8988T (cell line): ENCODE data around the gene RIPOR2.
"Not testable (repeated sequence)": the region's sequence is repeated elsewhere in the genome, so short reads cannot be mapped to it uniquely, and the experiment has no call there.

ENCODE experiments used
- DNase-seq: peaks from one replicate; pipeline ENCODE4 v3.0.0; 2011

Gene RIPOR2

GRCh38 chr6:24902782-24903181 lies 33.0 kb downstream of the RIPOR2 start:
- DNase-seq, result no peak

DNA sequence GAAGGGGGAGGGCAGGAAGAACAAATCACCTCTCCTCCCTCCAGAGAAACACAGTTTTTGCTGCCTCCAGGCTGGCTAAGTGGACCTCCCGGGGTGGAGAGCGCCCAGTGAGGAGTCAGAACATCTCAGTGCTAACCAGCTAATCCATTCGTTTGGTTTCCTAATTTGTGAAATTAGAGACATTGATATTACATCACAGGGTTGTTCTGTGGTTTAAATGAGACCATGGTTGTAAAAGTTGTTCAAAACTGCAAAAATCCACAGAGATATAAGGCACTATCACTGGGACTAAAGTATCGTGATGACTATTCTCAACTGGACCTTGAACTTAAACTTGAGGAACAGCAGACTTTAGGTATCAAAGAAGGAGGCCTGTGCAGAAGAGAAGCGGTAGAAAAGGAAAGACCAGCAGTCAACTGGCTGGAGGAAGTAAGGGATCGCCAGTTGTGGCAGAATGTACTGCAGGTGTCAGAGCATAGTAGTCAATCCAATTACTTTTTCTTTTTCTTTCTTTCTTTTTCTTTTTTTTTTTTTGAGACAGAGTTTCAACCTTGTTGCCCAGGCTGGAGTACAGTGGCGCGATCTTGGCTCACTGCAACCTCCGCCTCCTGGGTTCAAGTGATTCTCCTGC lies 33.9 kb downstream of the RIPOR2 start:
- DNase-seq, result no peak

GRCh38 chr6:24900917-24901697 lies 34.7 kb downstream of the RIPOR2 start:
- DNase-seq, result no peak

DNA sequence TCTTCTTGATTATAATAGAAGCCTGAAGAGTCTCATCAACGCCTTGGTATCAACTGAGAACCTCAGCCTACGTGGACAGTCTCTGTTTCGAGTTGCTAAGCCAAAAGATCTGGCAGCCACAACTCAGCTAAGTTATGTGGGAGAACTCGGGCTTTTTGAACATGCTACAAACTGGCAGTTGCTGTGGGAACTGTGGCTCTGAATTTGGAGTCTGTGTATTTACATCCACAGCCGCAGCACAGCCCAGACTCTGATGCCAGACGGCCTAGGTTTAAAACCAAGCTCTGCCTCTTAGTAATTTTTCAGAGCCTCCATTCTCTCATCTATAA lies 35.8 kb downstream of the RIPOR2 start:
- DNase-seq, result no peak

DNA sequence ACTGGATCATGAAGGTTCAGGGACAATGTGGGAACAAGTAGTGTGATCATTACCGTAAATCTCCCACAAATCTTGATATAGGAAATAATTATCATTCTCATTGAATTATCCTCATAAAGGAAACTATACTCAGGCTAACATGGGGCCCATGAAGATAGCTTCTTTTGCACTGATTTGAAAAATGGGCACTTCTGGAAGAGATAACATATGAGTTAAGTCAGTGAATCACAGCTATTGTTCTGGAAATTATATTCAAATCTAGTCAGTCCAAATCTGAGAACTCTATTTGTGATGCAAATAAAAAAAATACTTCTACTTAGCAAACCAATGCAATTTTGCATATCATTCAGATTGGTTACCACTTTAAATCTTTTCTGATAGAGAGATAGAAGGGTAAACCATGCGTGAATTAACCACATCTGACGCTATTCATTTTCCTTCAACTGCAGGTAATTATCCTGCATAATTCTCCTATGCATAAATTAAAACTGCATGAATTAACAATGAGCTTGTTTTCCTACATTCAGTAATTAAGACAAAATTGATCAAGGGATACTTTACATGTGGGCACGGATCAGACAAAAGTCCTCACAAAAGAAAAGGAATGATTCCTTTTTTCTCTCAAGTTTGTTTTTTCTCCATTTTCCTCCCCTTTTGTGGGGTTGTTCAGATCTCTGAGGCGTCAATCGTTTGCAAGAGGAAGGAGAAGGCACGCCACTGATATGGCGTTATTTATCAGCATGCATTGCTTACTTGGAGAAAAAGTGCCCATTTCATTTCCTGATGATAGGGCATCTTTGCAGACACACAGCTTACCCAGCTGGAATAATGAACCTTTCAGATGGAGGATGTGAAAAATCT lies 36.4 kb downstream of the RIPOR2 start:
- no peak for DNase-seq

GRCh38 chr6:24898676-24899075 lies 37.1 kb downstream of the RIPOR2 start:
- no peak for DNase-seq

- DNase-seq, result no peak
Observed at GRCh38 chr6:24897186-24897585, 38.6 kb downstream of the RIPOR2 start.

GRCh38 chr6:24893342-24893850 lies 42.4 kb downstream of the RIPOR2 start:
- no peak for DNase-seq

DNA sequence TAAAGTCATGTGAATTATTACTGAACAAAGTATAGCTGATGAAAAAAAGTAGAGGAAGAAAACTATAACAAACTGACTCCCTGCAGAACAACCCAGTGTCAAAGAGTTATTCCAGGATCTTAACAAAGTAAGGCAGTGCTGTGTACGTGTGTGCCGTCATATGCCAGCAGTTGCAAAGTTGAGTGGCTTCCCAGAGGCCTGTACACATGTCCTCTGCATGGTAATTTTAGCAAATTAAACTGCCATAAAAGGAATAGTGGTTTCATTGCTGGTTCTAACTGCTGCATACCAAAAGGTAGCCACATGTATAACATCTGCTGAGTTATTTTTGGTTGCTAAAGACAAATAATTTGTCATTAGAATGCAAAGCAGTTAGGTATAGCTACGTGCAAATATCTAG lies 44.8 kb downstream of the RIPOR2 start:
- DNase-seq, result no peak

- no peak for DNase-seq
Observed at GRCh38 chr6:24890471-24890870, 45.3 kb downstream of the RIPOR2 start.

GRCh38 chr6:24888715-24889370 lies 46.9 kb downstream of the RIPOR2 start:
- no peak for DNase-seq

- no peak for DNase-seq
Observed at GRCh38 chr6:24887545-24888140, 48.1 kb downstream of the RIPOR2 start.

DNA sequence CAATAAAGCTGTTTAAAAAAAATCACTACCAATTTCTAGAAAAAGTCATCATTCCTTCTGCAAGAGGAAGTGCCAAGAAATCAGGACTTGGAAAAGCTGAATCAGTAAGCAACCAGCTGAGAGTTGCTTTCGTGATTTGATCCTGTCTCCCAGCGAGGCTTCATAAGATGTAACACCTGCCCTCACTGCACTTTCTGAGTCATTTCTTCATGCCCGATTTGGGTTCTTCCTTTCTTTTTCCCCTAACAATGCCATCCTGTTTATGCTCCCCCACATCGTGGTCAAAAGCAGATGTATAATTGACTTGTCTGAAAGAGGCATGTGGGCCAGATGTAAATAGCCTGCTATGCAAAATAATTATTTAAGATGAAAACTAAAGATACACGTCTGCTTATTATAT lies 52.1 kb downstream of the RIPOR2 start:
- DNase-seq, result no peak

DNA sequence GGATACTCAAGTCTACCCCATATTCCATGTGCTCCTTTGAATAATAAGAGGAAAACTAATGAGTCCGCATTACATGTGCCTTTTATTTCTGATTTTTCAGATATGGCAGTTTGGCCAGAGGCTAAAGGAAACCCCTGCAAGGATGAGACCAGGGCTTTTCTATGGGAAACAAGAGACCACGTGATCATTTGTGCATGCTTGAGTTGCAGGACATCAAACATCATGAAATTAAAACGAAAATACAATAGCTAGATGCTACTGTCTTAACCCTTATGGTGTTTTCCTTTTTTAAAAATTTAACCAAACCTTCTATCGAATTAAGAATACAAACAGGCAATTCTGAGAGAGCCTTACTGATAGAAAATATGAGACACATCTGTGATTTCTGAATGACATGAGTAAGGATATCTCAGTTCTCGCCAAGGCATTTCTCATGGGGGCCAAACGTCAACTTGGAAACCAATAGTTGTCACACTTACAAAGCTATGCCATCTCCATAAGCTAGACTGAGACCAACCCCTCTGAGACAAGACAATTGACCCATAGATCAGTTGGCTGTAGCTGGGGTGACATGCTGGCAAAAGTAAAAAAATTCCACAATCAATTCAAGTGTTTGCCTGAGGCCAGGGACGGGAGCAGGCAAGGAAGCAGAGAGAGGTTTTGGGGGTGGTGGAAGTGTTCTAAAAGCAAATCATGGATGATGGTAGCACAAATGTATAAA lies 52.8 kb downstream of the RIPOR2 start:
- no peak for DNase-seq

GRCh38 chr6:24882295-24882694 lies 53.5 kb downstream of the RIPOR2 start:
- DNase-seq, result no peak

- no peak for DNase-seq
Observed at GRCh38 chr6:24881376-24881775, 54.4 kb downstream of the RIPOR2 start.

DNA sequence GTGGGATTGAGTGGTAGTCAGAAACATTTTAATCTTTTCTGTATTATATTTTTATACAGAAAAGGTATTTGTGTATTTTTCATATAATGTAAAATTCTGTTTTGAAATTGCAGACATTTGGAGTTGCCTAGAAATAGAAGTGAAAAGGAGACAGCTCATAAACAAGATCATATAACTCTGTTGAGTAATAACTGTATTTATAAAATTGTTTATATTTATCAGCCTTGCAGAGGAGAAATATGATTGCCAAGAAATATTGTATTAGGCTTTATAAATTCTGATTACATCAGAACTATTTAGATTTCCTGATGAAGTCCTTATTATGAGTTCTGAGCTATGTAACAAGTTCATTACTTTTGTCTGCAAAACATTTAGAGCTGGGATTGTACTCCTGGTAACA lies 55.3 kb downstream of the RIPOR2 start:
- no peak for DNase-seq

GRCh38 chr6:24879351-24879750 lies 56.4 kb downstream of the RIPOR2 start:
- no peak for DNase-seq

DNA sequence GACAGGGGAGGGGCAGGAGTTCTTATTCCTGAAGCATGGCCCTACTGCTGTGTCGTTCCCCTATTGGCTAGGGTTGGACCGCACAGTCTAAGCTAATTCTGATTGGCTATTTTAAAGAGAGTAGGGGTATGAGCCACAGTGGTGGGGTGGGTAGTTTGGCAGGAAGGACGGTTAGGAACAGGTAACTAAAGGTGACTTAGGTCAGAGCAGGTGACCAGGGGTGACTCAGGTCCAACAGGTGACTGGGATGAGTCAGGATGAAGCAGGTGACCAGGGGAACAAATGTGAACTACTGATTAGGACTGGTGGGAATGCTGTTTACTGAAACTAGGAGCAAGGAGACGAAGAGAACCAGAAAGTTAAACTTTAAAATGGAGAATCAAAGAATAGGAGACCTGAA lies 58.0 kb downstream of the RIPOR2 start:
- DNase-seq, result not testable (repeated sequence)

GRCh38 chr6:24876499-24877465 lies 59.0 kb downstream of the RIPOR2 start:
- no peak for DNase-seq

GRCh38 chr6:24875534-24875901 lies 60.2 kb downstream of the RIPOR2 start:
- DNase-seq, result no peak
